Right lobe of liver (tissue), 6 donors: Measurements from ENCODE around the gene PEAK1. TPM values are rescaled to one million over a fixed set of nuclear protein-coding genes. Genes with fewer than 3 reads are reported as not detected.

Experiments used
- ATAC-seq, 4 donors: fragments of 200-7000 bp; cut with Tn5 transposase; one replicate each; pipeline ENCODE4 v1.9.1; 2020; ENCODE audit warnings: mild to moderate bottlenecking in 4 of 4, moderate library complexity in 4 of 4
- DNase-seq, 3 donors: peaks; one replicate each; pipeline ENCODE4 v3.0.0-alpha.2; 2020
- H3K27ac ChIP-seq, 3 donors: fragments of 200-600 bp; one replicate each; pipeline ENCODE4 v1.8.0; 2022
- H3K27me3 ChIP-seq, 2 donors: fragments of 200-600 bp; one replicate each; pipeline ENCODE4 v1.8.0; 2022
- H3K36me3 ChIP-seq, 4 donors: fragments of 200-600 bp; sonication (generic) in 1 of 4; one replicate each; pipeline versions ENCODE4 v1.5.1 to v1.8.0; 2017 to 2022; ENCODE audit warnings: control low read depth in 1 of 4
- H3K4me1 ChIP-seq, 4 donors: fragments of 200-600 bp; sonication (generic) in 1 of 4; one replicate each; pipeline versions ENCODE4 v1.5.1 to v1.8.0; 2017 to 2022; ENCODE audit warnings: control low read depth in 1 of 4
- H3K4me3 ChIP-seq, 3 donors: fragments of 200-600 bp; one replicate each; pipeline ENCODE4 v1.8.0; 2022
- H3K9me3 ChIP-seq, 4 donors: fragments of 200-600 bp; sonication (generic) in 1 of 4; one replicate each; pipeline versions ENCODE4 v1.5.1 to v1.8.0; 2017 to 2022; ENCODE audit warnings: control low read depth in 1 of 4
- CTCF ChIP-seq, 4 donors: fragments of 200-600 bp in 3 of 4; fragments of 450-650 bp in 1 of 4; IDR thresholded peaks; one replicate each; pipeline versions ENCODE4 v1.5.1 to v1.8.0; 2016 to 2022; ENCODE audit warnings: antibody characterized with exemption in 4 of 4, mild to moderate bottlenecking in 2 of 4
- POLR2A ChIP-seq: fragments of 450-650 bp; IDR thresholded peaks from one replicate; pipeline ENCODE4 v1.6.1; 2017; ENCODE audit warnings: antibody characterized with exemption, mild to moderate bottlenecking
- WGBS: methylation state at CpG from one replicate; pipeline ENCODE4 v1.1.6; 2018; ENCODE audit warnings: low coverage, low lambda C conversion rate; ENCODE audit not compliant: insufficient coverage; ENCODE audit errors: missing lambda C conversion rate; 5-methylcytosine and 5-hydroxymethylcytosine counted together
- intact Hi-C, 2 donors: fragments of 100-400 bp; cut with DNase I; formaldehyde crosslinking; loops; one replicate each; pipeline versions ENCODE4 v1.11.2 to v1.14.1; 2022
- total RNA-seq, 6 experiments: library from RNA; depleted of rRNA in 2 of 6; stranded (reverse); fragments of >200 nt in 2 of 6; fragmentation: NEBNext Ultra II Directional in 3 of 6; extraction: Animal tissue kit (Norgen Biotek cat#: 25700) in 3 of 6; gene quantifications; one replicate each; pipeline versions ENCODE4 v1.1.0 to v1.2.4, GENCODE V29; 2016 to 2023
- donor health status: DM: no; HTN: yes; CAD: no.
- donor health status: DM: no; HTN: no; CAD: no.
- donor health status: DM: no; HTN: no; CAD: no.
- donor health status: DM: no; HTN: yes; CAD: no.
- donor health status: DM: no; HTN: yes; CAD: no.

PEAK1 gene
- total RNA-seq, 6 experiments from 2014 or later, result 5.9 to 18.4 (median 10.1) TPM

GRCh38 chr15:77369168-77369567 is 50.7 kb downstream of the PEAK1 start:
- WGBS, result 77% methylated on average over 4 of the region's 4 CpGs
- Histone ChIP-seq H3K36me3 (no peaks in the 10 kb centered on the region), H3K27me3 (no peaks in the 10 kb centered on the region), H3K27ac (no peak overlapping the region), H3K9me3 (no peaks in the 10 kb centered on the region), H3K4me3 (no peak overlapping the region), H3K4me1 (no peaks in the 10 kb centered on the region)
- DNase-seq (no peak), ATAC-seq (no peak)
- intact Hi-C loops, result no loop called here
- TF ChIP-seq POLR2A (no peak), CTCF (IDR thresholded peaks at IDR 0.05) (no peak)

- 97% methylated on average over 2 of the region's 2 CpGs for WGBS
- TF ChIP-seq CTCF (IDR thresholded peaks at IDR 0.05), result no peak
- TF ChIP-seq POLR2A, result no peak
- Histone ChIP-seq H3K27me3 (no peaks in the 10 kb centered on the region), H3K36me3 (no peaks in the 10 kb centered on the region), H3K9me3 (no peaks in the 10 kb centered on the region), H3K4me1 (no peaks in the 10 kb centered on the region), H3K4me3 (no peak overlapping the region), H3K27ac (no peak overlapping the region)
- DNase-seq (no peak), ATAC-seq (no peak)
- intact Hi-C loops, result no loop called here
These were observed 52.3 kb downstream of the PEAK1 start for GRCh38 chr15:77367631-77368030.

DNA sequence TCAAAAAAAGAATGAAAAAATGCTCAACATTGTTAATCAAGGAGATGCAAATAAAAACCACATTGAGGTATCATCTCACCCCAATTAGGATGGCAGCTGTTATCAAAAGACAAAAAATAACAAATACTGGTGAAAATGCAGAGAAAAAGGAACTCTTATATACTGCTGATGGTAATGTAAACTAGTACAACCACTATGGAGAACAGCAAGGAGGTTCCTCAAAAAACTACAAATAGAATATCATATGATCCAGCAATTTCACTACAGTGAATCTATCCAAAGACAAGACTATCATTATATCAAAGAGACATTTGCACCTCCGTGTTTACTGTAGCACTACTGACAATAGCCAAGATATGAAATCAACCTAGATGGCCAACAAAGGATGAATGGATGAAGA is 58.4 kb downstream of the PEAK1 start:
- Histone ChIP-seq H3K4me3 (no peak overlapping the region), H3K36me3 (no peaks in the 10 kb centered on the region), H3K4me1 (no peaks in the 10 kb centered on the region), H3K27ac (no peak overlapping the region), H3K9me3 (no peaks in the 10 kb centered on the region), H3K27me3 (no peaks in the 10 kb centered on the region)
- WGBS, result 100% methylated on average over 1 of the region's 1 CpG
- ATAC-seq (no peak), DNase-seq (no peak)
- TF ChIP-seq CTCF (IDR thresholded peaks at IDR 0.05) (no peak), POLR2A (no peak)
- intact Hi-C loops, result no loop called here

GRCh38 chr15:77358545-77359240 is 61.2 kb downstream of the PEAK1 start:
- ATAC-seq, result no peak
- 92% methylated on average over 5 of the region's 5 CpGs for WGBS

More at GRCh38 chr15:77358545-77359240, 61.2 kb downstream of the PEAK1 start:
- Histone ChIP-seq H3K36me3 (no peaks in the 10 kb centered on the region), H3K4me3 (no peak overlapping the region), H3K4me1 (no peaks in the 10 kb centered on the region), H3K9me3 (no peaks in the 10 kb centered on the region), H3K27ac (no peak overlapping the region), H3K27me3 (no peaks in the 10 kb centered on the region)
- TF ChIP-seq CTCF (IDR thresholded peaks at IDR 0.05), result no peak
- TF ChIP-seq POLR2A, result no peak
- no peak for DNase-seq
- intact Hi-C loops, result no loop called here
